Muscle of arm (tissue), 14 donors: ENCODE measurements around the gene PDGFRA. TPM values are rescaled to one million over a fixed set of nuclear protein-coding genes. Genes with fewer than 3 reads are reported as not detected.

Experiments used
- DNase-seq: peaks from one replicate; pipeline ENCODE4 v3.0.0-alpha.2; 2013
- long read RNA-seq, 11 donors: transcript quantifications; one replicate each; lab custom pipeline, GENCODE V29; 2026
- polyA plus RNA-seq, 12 donors: library from polyadenylated mRNA; unstranded; fragments of 120-200 nt; gene quantifications; one replicate each; pipeline ENCODE4 v1.2.1, GENCODE V29; 2013; ENCODE audit not compliant: insufficient read length in 12 of 12

Gene PDGFRA
- 100 to 1,000 TPM in 3 of 12 donors, 10 to 100 TPM in 8, not detected in 1; 58.7 to 148 (median 84.3) TPM for polyA plus RNA-seq
- long read RNA-seq, donor 1, full-length matches to known transcripts, result 2 of 14 reads
- long read RNA-seq, donor 1, partial matches to known transcripts, result 12 of 14 reads
- long read RNA-seq, donor 1, other reads (novel, unspliced or antisense), result 0 of 14 reads
- long read RNA-seq, donor 2, full-length matches to known transcripts, result 13 of 13 reads
- long read RNA-seq, donor 2, partial matches to known transcripts, result 0 of 13 reads
- long read RNA-seq, donor 2, other reads (novel, unspliced or antisense), result 0 of 13 reads
- long read RNA-seq, donor 3, full-length matches to known transcripts, result 3 of 3 reads
- long read RNA-seq, donor 3, partial matches to known transcripts, result 0 of 3 reads
- long read RNA-seq, donor 3, other reads (novel, unspliced or antisense), result 0 of 3 reads
- long read RNA-seq, donor 4, full-length matches to known transcripts, result 3 of 27 reads
- long read RNA-seq, donor 4, partial matches to known transcripts, result 24 of 27 reads
- long read RNA-seq, donor 4, other reads (novel, unspliced or antisense), result 0 of 27 reads
- long read RNA-seq, donor 5, full-length matches to known transcripts, result 7 of 7 reads
- long read RNA-seq, donor 5, partial matches to known transcripts, result 0 of 7 reads
- long read RNA-seq, donor 5, other reads (novel, unspliced or antisense), result 0 of 7 reads
- long read RNA-seq, donor 6, full-length matches to known transcripts, result 7 of 7 reads
- long read RNA-seq, donor 6, partial matches to known transcripts, result 0 of 7 reads
- long read RNA-seq, donor 6, other reads (novel, unspliced or antisense), result 0 of 7 reads
- long read RNA-seq, donor 7, full-length matches to known transcripts, result 3 of 9 reads
- long read RNA-seq, donor 7, partial matches to known transcripts, result 6 of 9 reads
- long read RNA-seq, donor 7, other reads (novel, unspliced or antisense), result 0 of 9 reads
- long read RNA-seq, donor 8, full-length matches to known transcripts, result 4 of 142 reads
- long read RNA-seq, donor 8, partial matches to known transcripts, result 138 of 142 reads
- long read RNA-seq, donor 8, other reads (novel, unspliced or antisense), result 0 of 142 reads
- long read RNA-seq, donor 9, full-length matches to known transcripts, result 4 of 11 reads
- long read RNA-seq, donor 9, partial matches to known transcripts, result 7 of 11 reads
- long read RNA-seq, donor 9, other reads (novel, unspliced or antisense), result 0 of 11 reads
- long read RNA-seq, donor 10, full-length matches to known transcripts, result 4 of 4 reads
- long read RNA-seq, donor 10, partial matches to known transcripts, result 0 of 4 reads
- long read RNA-seq, donor 10, other reads (novel, unspliced or antisense), result 0 of 4 reads
- long read RNA-seq, donor 11, full-length matches to known transcripts, result 10 of 98 reads
- long read RNA-seq, donor 11, partial matches to known transcripts, result 88 of 98 reads
- long read RNA-seq, donor 11, other reads (novel, unspliced or antisense), result 0 of 98 reads

- DNase-seq, result peak; percentile 93
Measured at GRCh38 chr4:54228961-54229501, at the start of gene PDGFRA. PDGFRA (plus strand) TSS chr4:54229293; CDS start chr4:54258769, 29,476 bp downstream.

- DNase-seq, result no peak
Measured at GRCh38 chr4:54184581-54184980, 44.5 kb upstream of the PDGFRA start.

GRCh38 chr4:54185044-54185780 is 43.9 kb upstream of the PDGFRA start:
- DNase-seq, result no peak

GRCh38 chr4:54185866-54186265 is 43.2 kb upstream of the PDGFRA start:
- no peak for DNase-seq

- DNase-seq, result no peak
Measured at GRCh38 chr4:54186371-54186770, 42.7 kb upstream of the PDGFRA start.

GRCh38 chr4:54187148-54187547 is 41.9 kb upstream of the PDGFRA start:
- no peak for DNase-seq

GRCh38 chr4:54189140-54189539 is 40.0 kb upstream of the PDGFRA start:
- DNase-seq, result no peak

- no peak for DNase-seq
Measured at GRCh38 chr4:54192811-54193210, 36.3 kb upstream of the PDGFRA start.

GRCh38 chr4:54197926-54198325 is 31.2 kb upstream of the PDGFRA start:
- DNase-seq, result no peak

GRCh38 chr4:54199919-54200318 is 29.2 kb upstream of the PDGFRA start:
- no peak for DNase-seq

GRCh38 chr4:54209617-54210016 is 19.5 kb upstream of the PDGFRA start:
- no peak for DNase-seq

GRCh38 chr4:54213001-54213400 is 16.1 kb upstream of the PDGFRA start:
- no peak for DNase-seq

- no peak for DNase-seq
Measured at GRCh38 chr4:54213761-54214160, 15.3 kb upstream of the PDGFRA start.

GRCh38 chr4:54215379-54216077 is 13.6 kb upstream of the PDGFRA start:
- DNase-seq, result no peak

- peak; percentile 97 for DNase-seq
Measured at GRCh38 chr4:54217642-54218495, 11.2 kb upstream of the PDGFRA start.

- DNase-seq, result no peak
Measured at GRCh38 chr4:54218736-54219135, 10.4 kb upstream of the PDGFRA start.

GRCh38 chr4:54224996-54225597 is 4.0 kb upstream of the PDGFRA start:
- peak; percentile 78 for DNase-seq
